RWPE1 (cell line): ENCODE measurements around the gene MYLIP.

Experiments used
- CTCF ChIA-PET: fragments of 350-600 bp; sonication (Branson Sonifier 250); formaldehyde crosslinking; extraction: SDS; loops from one replicate; lab custom pipeline; 2021; lab: Yijun Ruan, JAX
- POLR2A ChIA-PET: fragments of 400-600 bp; formaldehyde crosslinking; extraction: SDS; loops from one replicate; lab custom pipeline; 2020; ENCODE audit warnings: antibody characterized with exemption; ENCODE audit not compliant: low non-redundant PET; lab: Yijun Ruan, JAX
- DNase-seq: peaks from one replicate; pipeline ENCODE4 v3.0.0; 2012; ENCODE audit warnings: low spot score
- H3K27ac ChIP-seq: fragments of 450-650 bp; 2 replicates; pipeline ENCODE4 v1.5.1; 2017
- TF ChIP-seq, protein P1 (sequence below): fragments of 450-650 bp; conservative IDR thresholded peaks from 2 replicates; pipeline ENCODE4 v1.5.1; 2017; ENCODE audit warnings: low read depth, mild to moderate bottlenecking

The MYLIP gene

DNA sequence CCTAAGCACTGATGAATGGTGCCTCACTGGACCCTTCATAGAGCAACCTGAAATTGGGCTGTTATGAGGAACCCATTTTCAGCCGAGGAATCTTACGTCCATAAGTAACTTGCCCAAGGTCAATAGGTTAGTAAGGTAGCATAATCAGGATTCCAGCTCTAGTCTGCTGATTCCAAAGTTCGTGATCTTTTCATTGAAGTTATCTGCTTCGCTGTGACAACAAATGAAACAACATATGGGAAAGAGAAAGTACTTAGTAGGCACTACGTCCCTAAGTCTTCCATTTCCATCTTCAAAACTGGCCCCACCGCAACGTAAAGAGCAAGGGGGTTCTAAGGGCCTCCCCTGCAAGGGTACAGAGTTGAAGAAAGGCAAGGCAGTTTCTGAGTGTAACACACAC, 49.5 kb downstream of the MYLIP start:
- H3K27ac ChIP-seq, result no peak overlapping the region
- CTCF ChIA-PET, result no interaction called here
- no peak for DNase-seq
- TF ChIP-seq, protein P1, sequence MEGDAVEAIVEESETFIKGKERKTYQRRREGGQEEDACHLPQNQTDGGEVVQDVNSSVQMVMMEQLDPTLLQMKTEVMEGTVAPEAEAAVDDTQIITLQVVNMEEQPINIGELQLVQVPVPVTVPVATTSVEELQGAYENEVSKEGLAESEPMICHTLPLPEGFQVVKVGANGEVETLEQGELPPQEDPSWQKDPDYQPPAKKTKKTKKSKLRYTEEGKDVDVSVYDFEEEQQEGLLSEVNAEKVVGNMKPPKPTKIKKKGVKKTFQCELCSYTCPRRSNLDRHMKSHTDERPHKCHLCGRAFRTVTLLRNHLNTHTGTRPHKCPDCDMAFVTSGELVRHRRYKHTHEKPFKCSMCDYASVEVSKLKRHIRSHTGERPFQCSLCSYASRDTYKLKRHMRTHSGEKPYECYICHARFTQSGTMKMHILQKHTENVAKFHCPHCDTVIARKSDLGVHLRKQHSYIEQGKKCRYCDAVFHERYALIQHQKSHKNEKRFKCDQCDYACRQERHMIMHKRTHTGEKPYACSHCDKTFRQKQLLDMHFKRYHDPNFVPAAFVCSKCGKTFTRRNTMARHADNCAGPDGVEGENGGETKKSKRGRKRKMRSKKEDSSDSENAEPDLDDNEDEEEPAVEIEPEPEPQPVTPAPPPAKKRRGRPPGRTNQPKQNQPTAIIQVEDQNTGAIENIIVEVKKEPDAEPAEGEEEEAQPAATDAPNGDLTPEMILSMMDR, result no peak
- POLR2A ChIA-PET, result interaction anchor here (0.6 kb wide), 1 partner anchor 49 kb away, joined by 3 read pairs; the partner anchor contains the start of gene MYLIP

DNA sequence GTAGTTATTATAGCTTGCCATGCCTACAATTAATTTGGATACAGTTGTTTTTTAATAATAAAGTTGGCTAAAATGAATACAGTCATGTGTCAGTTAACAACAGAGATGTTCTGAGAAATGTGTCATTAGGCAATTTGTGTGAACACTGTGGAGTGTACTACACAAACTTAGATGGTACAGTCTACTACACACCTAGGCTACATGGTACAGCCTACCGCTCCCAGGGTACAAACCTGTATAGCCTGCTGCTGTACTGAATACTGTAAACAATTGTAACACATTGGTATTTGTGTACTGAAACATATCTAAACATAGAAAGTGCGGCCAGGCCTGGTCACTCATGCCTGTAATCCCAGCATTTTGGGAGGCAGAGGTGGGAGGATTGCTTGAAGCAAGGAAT, 50.2 kb downstream of the MYLIP start:
- no peak for DNase-seq
- H3K27ac ChIP-seq, result no peak overlapping the region
- TF ChIP-seq, protein P1, result no peak
- ChIA-PET CTCF (interaction anchor here (0.7 kb wide), 2 partner anchors 665 to 1759 kb away, joined by 4 read pairs; no protein-coding TSS in a partner anchor), POLR2A (no interaction called here)

DNA sequence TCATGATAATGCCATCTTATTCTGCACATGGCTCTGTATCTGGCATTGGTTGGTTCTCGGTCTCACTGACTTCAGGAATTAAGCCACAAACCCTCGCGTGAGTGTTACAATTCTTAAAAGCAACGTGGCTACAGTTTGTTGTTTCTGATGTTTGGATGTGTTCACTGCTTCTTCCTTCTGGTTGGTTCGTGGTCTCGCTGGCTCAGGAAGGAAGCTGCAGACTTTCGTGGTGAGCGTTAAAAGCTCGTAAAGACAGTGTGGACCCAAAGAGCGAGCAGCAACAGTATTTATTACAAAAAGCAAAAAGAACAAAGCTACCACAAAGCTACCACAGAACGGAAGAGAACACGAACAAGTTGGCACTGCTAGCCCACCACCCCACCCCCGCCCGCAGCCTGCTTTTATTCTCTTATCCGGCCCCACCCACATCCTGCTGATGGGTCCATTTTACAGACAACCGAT, 51.1 kb downstream of the MYLIP start:
- POLR2A ChIA-PET, result no interaction called here
- DNase-seq, result no peak
- TF ChIP-seq, protein P1, result no peak
- no peak overlapping the region for H3K27ac ChIP-seq
- CTCF ChIA-PET, result interaction anchor here (0.7 to 1.1 kb wide), 3 partner anchors 456 to 1760 kb away, joined by 4 to 6 read pairs (median 4); no protein-coding TSS in a partner anchor

DNA sequence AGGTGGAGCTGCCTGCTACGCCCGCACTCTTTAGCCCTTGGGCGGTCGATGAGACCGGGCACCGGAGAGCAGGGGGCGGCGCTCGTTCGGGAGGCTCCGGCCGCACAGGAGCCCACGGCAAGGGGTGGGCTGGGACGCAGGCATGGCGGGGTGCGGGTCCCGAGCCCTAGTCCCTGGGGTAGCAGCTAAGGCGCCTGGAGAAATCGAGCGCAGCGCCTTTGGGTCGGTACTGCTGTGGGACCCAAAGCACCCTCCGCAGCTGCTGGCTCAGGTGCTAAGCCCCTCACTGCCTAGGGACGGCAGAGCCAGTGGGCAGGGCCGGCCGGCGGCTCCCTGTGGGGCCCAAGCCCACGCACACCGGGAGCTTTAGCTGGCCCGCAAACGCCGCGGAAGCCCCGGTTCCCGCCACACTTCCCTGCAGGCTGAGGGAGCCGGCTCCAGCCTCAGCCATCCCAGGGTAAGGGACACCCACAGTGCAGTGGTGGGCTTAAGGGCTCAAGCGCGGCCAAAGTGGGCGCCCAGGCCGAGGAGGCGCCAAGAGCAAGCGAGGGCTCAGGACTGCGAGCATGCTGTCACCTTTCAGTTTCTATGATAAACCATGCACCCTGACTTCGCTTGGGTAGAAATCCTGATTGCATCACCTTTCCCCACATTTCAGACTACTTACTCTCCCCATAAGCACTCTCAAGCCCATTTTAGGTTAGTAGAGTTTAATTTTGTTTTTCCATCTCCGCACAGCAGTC, 52.0 kb downstream of the MYLIP start:
- TF ChIP-seq, protein P1, result no peak
- DNase-seq, result no peak
- ChIA-PET POLR2A (no interaction called here), CTCF (interaction anchor here (0.6 to 1.1 kb wide), 3 partner anchors 104 to 457 kb away, joined by 3 to 6 read pairs (median 4); no protein-coding TSS in a partner anchor)
- H3K27ac ChIP-seq, result no peak overlapping the region

DNA sequence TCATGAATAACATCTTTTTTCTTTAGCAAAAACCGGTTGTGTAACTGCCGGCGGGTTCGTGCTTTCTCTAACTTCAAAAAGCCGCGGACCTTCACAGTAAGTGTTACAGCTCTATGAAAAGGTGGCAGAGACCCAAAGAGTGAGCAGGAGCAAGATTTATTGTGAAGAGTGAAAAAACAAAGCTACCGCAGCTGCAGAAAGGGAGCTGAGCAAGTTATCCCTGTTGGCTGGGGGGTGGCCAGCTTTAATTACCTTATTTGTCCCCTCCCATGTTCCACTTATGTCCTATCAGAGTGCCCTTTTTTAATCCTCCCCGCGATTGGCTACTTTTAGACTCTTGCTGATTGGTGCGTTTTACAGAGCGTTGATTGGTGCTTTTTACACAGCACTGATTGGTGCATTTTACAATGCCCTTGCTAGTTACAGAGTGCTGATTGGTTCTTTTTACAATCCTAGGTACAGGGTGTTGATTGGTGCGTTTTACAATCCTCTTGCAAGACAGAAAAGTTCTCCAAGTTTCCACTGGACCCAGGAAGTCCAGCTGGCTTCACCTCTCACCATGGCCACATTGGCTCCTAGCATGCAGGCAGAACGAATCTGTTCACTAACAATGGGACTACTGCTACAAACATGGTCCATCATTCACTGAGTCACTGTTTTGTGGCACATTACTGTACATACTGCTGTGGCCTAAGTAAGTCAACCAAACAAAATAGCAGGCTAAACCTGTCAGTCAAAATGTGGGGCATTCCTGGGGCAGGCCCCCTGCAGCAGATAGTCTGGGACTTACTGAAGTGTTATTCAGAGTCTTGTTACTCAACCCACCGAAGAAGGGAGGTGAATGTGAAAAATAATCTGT, 52.8 kb downstream of the MYLIP start:
- ChIA-PET POLR2A (no interaction called here), CTCF (interaction anchor here (0.6 to 1.4 kb wide), 3 partner anchors 18 to 229 kb away, joined by 3 to 4 read pairs (median 4); no protein-coding TSS in a partner anchor)
- DNase-seq, result no peak
- H3K27ac ChIP-seq, result no peak overlapping the region
- TF ChIP-seq, protein P1, result no peak

DNA sequence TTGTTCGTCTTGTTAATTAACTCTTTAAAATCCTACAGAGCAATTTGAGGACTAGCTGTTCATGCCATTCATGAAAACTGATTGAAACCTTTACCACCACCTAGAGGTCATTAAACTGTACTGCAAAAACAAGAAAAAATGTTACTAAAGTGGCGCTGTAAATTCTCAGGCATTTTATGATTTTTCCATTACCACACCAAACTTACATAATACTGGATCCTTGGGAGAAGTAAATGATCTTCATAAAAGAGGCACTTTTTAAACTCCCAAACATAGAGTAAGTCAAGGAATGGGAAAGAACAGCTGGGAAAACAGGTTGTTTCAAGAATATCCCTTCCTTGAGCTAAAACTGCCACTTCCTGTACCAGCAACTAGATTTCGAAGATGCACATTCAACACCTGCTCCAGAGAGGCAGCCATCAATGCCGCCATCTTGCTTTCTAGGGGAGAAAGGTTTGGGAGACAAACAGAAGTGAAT, 54.3 kb downstream of the MYLIP start:
- TF ChIP-seq, protein P1, result peak; percentile 71
- H3K27ac ChIP-seq, result no peak overlapping the region
- ChIA-PET CTCF (interaction anchor here (0.6 to 1.8 kb wide), 16 partner anchors 9 to 1012 kb away, joined by 3 to 29 read pairs (median 4); partner anchors contain the start of gene MYLIP), POLR2A (no interaction called here)
- peak; percentile 34 for DNase-seq
